ENCODE measurements around the gene DIP2B.

GRCh38 chr12:50507930-50508329 lies 3.1 kb downstream of the DIP2B start:
- no peak for TF ChIP-seq CTCF (IDR thresholded peaks at IDR 0.05)
- no peak for TF ChIP-seq POLR2A (IDR thresholded peaks at IDR 0.05)

Measured in adrenal gland (tissue), 5 donors.